Upper lobe of left lung (tissue), 4 donors: Measurements from ENCODE around the gene OR2K2.

Source experiments
- EP300 ChIP-seq, 4 donors: sonication (generic); formaldehyde crosslinking; IDR thresholded peaks; one replicate each; pipeline ENCODE4 v1.5.1; 2017; ENCODE audit warnings: antibody characterized with exemption in 4 of 4, control low read depth in 2 of 4
- POLR2A ChIP-seq, 4 donors: fragments of 450-650 bp; IDR thresholded peaks; one replicate each; pipeline ENCODE4 v1.5.1; 2016 to 2017; ENCODE audit warnings: antibody characterized with exemption in 4 of 4, mild to moderate bottlenecking in 2 of 4
- POLR2AphosphoS5 ChIP-seq, 2 donors: sonication (generic); formaldehyde crosslinking; IDR thresholded peaks; one replicate each; pipeline ENCODE4 v1.5.1; 2017; ENCODE audit warnings: antibody characterized with exemption in 2 of 2
- TF ChIP-seq, protein P1 (sequence below), 6 experiments: fragments of 450-650 bp in 4 of 6; fragments of 200-600 bp in 2 of 6; sonication (generic) in 2 of 6; IDR thresholded peaks; one replicate each; pipeline ENCODE4 v1.5.1; 2016 to 2019; ENCODE audit warnings: antibody characterized with exemption in 6 of 6

- TF ChIP-seq, protein P1, sequence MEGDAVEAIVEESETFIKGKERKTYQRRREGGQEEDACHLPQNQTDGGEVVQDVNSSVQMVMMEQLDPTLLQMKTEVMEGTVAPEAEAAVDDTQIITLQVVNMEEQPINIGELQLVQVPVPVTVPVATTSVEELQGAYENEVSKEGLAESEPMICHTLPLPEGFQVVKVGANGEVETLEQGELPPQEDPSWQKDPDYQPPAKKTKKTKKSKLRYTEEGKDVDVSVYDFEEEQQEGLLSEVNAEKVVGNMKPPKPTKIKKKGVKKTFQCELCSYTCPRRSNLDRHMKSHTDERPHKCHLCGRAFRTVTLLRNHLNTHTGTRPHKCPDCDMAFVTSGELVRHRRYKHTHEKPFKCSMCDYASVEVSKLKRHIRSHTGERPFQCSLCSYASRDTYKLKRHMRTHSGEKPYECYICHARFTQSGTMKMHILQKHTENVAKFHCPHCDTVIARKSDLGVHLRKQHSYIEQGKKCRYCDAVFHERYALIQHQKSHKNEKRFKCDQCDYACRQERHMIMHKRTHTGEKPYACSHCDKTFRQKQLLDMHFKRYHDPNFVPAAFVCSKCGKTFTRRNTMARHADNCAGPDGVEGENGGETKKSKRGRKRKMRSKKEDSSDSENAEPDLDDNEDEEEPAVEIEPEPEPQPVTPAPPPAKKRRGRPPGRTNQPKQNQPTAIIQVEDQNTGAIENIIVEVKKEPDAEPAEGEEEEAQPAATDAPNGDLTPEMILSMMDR (IDR thresholded peaks at IDR 0.05): no peak
- TF ChIP-seq POLR2A (IDR thresholded peaks at IDR 0.05) (no peak), EP300 (IDR thresholded peaks at IDR 0.05) (no peak), POLR2AphosphoS5 (IDR thresholded peaks at IDR 0.05) (no peak)
Observed at GRCh38 chr9:111360881-111361280, 30.9 kb upstream of the OR2K2 start.
